SU-DHL-6 (cell line): Measurements from ENCODE around the gene TMEM175.

Source experiments
- H2AFZ ChIP-seq: fragments of 200-600 bp; sonication (generic); 2 replicates; pipeline ENCODE4 v1.6.1; 2014; ENCODE audit warnings: low read depth, mild to moderate bottlenecking, moderate library complexity, mixed read lengths, antibody characterized with exemption, low read length; ENCODE audit not compliant: severe bottlenecking
- H3F3A ChIP-seq: fragments of 200-600 bp; shearing (Covaris generic); 2 replicates; pipeline ENCODE4 v1.6.0; 2016; ENCODE audit warnings: antibody characterized with exemption, mild to moderate bottlenecking; ENCODE audit not compliant: insufficient read depth
- H3K27ac ChIP-seq: fragments of 200-600 bp; sonication (generic); 2 replicates; pipeline ENCODE4 v1.5.1; 2016; ENCODE audit warnings: low read depth, mild to moderate bottlenecking, low read length, moderate library complexity, mixed read lengths
- H3K27me3 ChIP-seq: fragments of 200-600 bp; sonication (generic), shearing (Covaris generic); 2 replicates; pipeline ENCODE4 v1.6.0; 2014; ENCODE audit warnings: mild to moderate bottlenecking, low read length
- H3K36me3 ChIP-seq: fragments of 200-600 bp; sonication (generic); 2 replicates; pipeline ENCODE4 v1.6.1; 2014; ENCODE audit warnings: mild to moderate bottlenecking, low read length, mixed read lengths
- H3K4me2 ChIP-seq: fragments of 300-600, 200-600 bp; shearing (Covaris generic), sonication (generic); 2 replicates; pipeline ENCODE4 v1.6.0; 2014; ENCODE audit warnings: low read length, low read depth, mild to moderate bottlenecking; ENCODE audit not compliant: poor library complexity, severe bottlenecking
- H3K4me3 ChIP-seq: fragments of 200-600 bp; sonication (generic); 2 replicates; pipeline ENCODE4 v1.5.1; 2014; ENCODE audit warnings: antibody characterized with exemption, low read length, mild to moderate bottlenecking, mixed read lengths; ENCODE audit not compliant: insufficient read depth, poor library complexity, severe bottlenecking
- H3K79me2 ChIP-seq: fragments of 200-600 bp; sonication (generic); 2 replicates; pipeline ENCODE4 v1.6.1; 2014; ENCODE audit warnings: mild to moderate bottlenecking, low read length, moderate library complexity; ENCODE audit not compliant: insufficient read depth
- H3K9ac ChIP-seq: fragments of 200-600 bp; sonication (generic); 2 replicates; pipeline ENCODE4 v1.7.0; 2014; ENCODE audit warnings: mild to moderate bottlenecking, low read length
- H3K9me2 ChIP-seq: fragments of 200-600 bp; sonication (generic); replicated peaks from 2 replicates; pipeline ENCODE4 v1.6.1; 2014; ENCODE audit warnings: low read length; ENCODE audit not compliant: insufficient read depth
- H3K9me3 ChIP-seq: fragments of 200-600 bp; sonication (generic); 2 replicates; pipeline ENCODE4 v1.6.1; 2014; ENCODE audit warnings: low read length, mixed read lengths; ENCODE audit not compliant: insufficient read depth
- H4K20me1 ChIP-seq: fragments of 200-600 bp; sonication (generic); 2 replicates; pipeline ENCODE4 v1.6.1; 2014; ENCODE audit warnings: low read depth, mild to moderate bottlenecking, antibody characterized with exemption, low read length, moderate library complexity, mixed read lengths
- EZH2phosphoT487 ChIP-seq: fragments of 200-600 bp; sonication (generic), shearing (Covaris generic); conservative IDR thresholded peaks from 2 replicates; pipeline ENCODE4 v1.6.1; 2018; ENCODE audit warnings: mild to moderate bottlenecking, antibody characterized with exemption, low read length, moderate library complexity, mixed read lengths
- TF ChIP-seq, protein P1 (sequence below): fragments of 200-600 bp; sonication (generic); IDR thresholded peaks from one replicate; pipeline ENCODE4 v1.5.1; 2017; ENCODE audit warnings: antibody characterized with exemption, mild to moderate bottlenecking, low read length, moderate library complexity; ENCODE audit not compliant: insufficient read depth, poor library complexity, severe bottlenecking

The TMEM175 gene

GRCh38 chr4:1006856-1007255, 74.6 kb downstream of the TMEM175 start:
- H3K4me2 ChIP-seq = no peak overlapping the region
- no peaks in the 10 kb centered on the region for H3K27me3 ChIP-seq
- H2AFZ ChIP-seq = no peak overlapping the region
- no peak overlapping the region for H3K4me3 ChIP-seq
- no peaks in the 10 kb centered on the region for H3K9me3 ChIP-seq
- no peaks in the 10 kb centered on the region for H3K36me3 ChIP-seq
- H3K79me2 ChIP-seq = no peaks in the 10 kb centered on the region
- H3K9ac ChIP-seq = no peak overlapping the region
- no peaks in the 10 kb centered on the region for H4K20me1 ChIP-seq
- no peak overlapping the region for H3K27ac ChIP-seq
- H3F3A ChIP-seq = peaks cover 12% of the 10 kb centered on the region
- TF ChIP-seq, protein P1, sequence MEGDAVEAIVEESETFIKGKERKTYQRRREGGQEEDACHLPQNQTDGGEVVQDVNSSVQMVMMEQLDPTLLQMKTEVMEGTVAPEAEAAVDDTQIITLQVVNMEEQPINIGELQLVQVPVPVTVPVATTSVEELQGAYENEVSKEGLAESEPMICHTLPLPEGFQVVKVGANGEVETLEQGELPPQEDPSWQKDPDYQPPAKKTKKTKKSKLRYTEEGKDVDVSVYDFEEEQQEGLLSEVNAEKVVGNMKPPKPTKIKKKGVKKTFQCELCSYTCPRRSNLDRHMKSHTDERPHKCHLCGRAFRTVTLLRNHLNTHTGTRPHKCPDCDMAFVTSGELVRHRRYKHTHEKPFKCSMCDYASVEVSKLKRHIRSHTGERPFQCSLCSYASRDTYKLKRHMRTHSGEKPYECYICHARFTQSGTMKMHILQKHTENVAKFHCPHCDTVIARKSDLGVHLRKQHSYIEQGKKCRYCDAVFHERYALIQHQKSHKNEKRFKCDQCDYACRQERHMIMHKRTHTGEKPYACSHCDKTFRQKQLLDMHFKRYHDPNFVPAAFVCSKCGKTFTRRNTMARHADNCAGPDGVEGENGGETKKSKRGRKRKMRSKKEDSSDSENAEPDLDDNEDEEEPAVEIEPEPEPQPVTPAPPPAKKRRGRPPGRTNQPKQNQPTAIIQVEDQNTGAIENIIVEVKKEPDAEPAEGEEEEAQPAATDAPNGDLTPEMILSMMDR = no peak
- no peak for TF ChIP-seq EZH2phosphoT487
- H3K9me2 ChIP-seq = no peaks in the 10 kb centered on the region
